ENCODE measurements around the gene HOXD10. TPM values are rescaled to one million over a fixed set of nuclear protein-coding genes. Genes with fewer than 3 reads are reported as not detected.

HOXD10 gene
- total RNA-seq, 1 donor from 2014 or later, result 0.52 TPM

DNA sequence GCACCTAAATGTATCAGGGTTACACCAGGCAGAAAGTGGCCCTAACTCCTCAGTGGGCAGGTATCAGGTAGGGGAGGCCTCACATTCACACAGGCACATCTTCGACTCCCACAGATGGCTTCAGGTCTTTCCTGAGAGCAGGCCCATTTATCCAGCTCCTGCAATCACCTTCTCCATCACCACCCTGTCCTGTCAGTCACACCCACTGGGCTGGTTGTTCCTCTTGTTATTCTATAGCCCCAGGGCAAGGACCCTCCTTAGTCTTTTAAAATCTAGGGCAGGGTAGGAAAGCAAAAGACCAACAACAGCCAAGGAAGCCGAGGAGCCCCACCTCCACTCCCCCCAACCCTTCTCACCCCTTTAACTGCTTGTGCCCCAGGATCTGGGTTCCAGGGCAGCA, 25.7 kb downstream of the HOXD10 start:
- H3K9ac ChIP-seq (ENCODE audit: low read depth in 1 of 3, low read length in 3 of 3), result no peak overlapping the region
- H3K4me1 ChIP-seq (ENCODE audit: control insufficient read depth in 3 of 3, insufficient read depth in 3 of 3, low read length in 3 of 3), result peaks cover 14 to 21% (median 18%) of the 10 kb centered on the region in 3 donors
- H3K36me3 ChIP-seq (ENCODE audit: control insufficient read depth in 3 of 3, insufficient read depth in 3 of 3, low read length in 3 of 3), result no peaks in the 10 kb centered on the region
- H3K27me3 ChIP-seq (ENCODE audit: control insufficient read depth in 3 of 3, insufficient read depth in 3 of 3, low read length in 3 of 3), result peaks cover 6 to 55% (median 7%) of the 10 kb centered on the region in 3 donors
- no peak overlapping the region for H3K27ac ChIP-seq (ENCODE audit: low read depth, low read length)
- H3K9me3 ChIP-seq (ENCODE audit: control insufficient read depth in 3 of 3, low read length in 3 of 3), result no peaks in the 10 kb centered on the region
- H3K4me3 ChIP-seq (ENCODE audit: low read length in 3 of 3), result no peak overlapping the region

DNA sequence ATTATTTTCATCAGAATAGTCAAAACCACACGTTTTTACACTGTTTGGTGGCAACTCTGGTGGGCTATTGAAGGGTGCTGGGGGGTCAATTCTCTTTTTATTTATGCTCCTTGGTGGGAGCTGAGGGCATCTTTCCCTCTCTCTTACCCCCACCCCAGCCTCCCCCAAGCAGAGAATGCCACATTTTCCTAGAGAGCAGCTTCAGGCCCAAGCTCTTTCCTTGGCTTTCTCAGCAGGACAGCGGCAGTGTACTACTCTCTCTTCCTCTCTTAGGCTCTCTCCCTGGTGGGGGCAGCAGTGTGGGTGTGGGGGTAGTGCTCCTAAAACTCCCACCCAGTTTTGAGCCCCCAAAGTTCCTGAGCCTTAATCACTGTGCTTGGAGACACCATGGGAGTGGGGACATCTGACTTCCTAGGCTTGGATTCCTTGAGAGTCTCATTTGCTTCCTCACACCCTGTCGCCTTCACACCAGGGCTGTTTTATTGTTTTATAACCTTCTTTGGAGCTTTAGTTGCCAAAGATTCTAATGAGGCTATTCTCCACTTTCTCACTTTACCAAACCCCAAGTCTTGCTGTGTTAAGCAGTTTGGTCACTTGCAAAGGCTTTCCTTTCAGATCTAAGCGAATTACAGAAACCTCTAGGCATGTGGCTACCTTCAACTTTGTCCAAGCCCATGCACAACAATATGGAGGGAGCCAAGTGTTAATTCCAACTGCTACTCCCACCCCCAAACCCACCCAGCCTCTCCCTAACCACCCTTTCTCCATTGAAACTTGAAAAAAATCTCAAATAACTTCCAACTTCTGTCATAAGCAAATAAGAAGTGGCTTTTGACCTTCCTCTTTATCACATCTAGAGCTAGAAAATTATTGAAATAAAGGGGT, 28.7 kb downstream of the HOXD10 start:
- peaks cover under 1 to 46% (median 6%) of the 10 kb centered on the region in 3 donors for H3K27me3 ChIP-seq (ENCODE audit: control insufficient read depth in 3 of 3, insufficient read depth in 3 of 3, low read length in 3 of 3)
- H3K4me3 ChIP-seq (ENCODE audit: low read length in 3 of 3), result no peak overlapping the region
- H3K27ac ChIP-seq (ENCODE audit: low read depth, low read length), result no peak overlapping the region
- H3K36me3 ChIP-seq (ENCODE audit: control insufficient read depth in 3 of 3, insufficient read depth in 3 of 3, low read length in 3 of 3), result peaks cover 0 to 3% (median 0%) of the 10 kb centered on the region in 3 donors
- peaks cover 7 to 13% (median 8%) of the 10 kb centered on the region in 3 donors for H3K4me1 ChIP-seq (ENCODE audit: control insufficient read depth in 3 of 3, insufficient read depth in 3 of 3, low read length in 3 of 3)
- H3K9me3 ChIP-seq (ENCODE audit: control insufficient read depth in 3 of 3, low read length in 3 of 3), result no peaks in the 10 kb centered on the region
- H3K9ac ChIP-seq (ENCODE audit: low read depth in 1 of 3, low read length in 3 of 3), result no peak overlapping the region

DNA sequence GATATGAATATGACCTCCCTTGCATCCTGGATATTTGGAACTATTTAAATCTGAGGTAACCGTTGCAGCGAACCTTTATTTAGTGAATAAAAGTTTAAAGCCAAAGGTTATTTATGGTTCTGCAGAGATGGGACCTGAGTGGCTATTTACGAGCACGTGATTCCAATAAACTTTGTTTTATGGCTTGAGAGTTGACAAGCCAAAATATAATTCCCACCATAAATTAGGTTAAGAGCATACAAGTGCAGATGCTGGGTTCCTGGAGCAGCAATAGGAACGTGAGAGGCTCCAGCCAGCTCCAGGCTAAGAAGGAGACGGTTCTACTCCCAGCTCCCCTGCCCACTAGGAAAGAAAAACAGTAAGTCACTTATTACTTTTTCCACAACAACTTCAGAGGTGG, 29.5 kb downstream of the HOXD10 start:
- Histone ChIP-seq H3K4me3 (ENCODE audit: low read length in 3 of 3) (no peak overlapping the region), H3K27ac (ENCODE audit: low read depth, low read length) (no peak overlapping the region), H3K4me1 (ENCODE audit: control insufficient read depth in 3 of 3, insufficient read depth in 3 of 3, low read length in 3 of 3) (peaks cover 2 to 7% (median 2%) of the 10 kb centered on the region in 3 donors), H3K9ac (ENCODE audit: low read depth in 1 of 3, low read length in 3 of 3) (no peak overlapping the region), H3K36me3 (ENCODE audit: control insufficient read depth in 3 of 3, insufficient read depth in 3 of 3, low read length in 3 of 3) (peaks cover 0 to 4% (median 0%) of the 10 kb centered on the region in 3 donors), H3K9me3 (ENCODE audit: control insufficient read depth in 3 of 3, low read length in 3 of 3) (no peaks in the 10 kb centered on the region), H3K27me3 (ENCODE audit: control insufficient read depth in 3 of 3, insufficient read depth in 3 of 3, low read length in 3 of 3) (peaks cover 0 to 46% (median 7%) of the 10 kb centered on the region in 3 donors)

DNA sequence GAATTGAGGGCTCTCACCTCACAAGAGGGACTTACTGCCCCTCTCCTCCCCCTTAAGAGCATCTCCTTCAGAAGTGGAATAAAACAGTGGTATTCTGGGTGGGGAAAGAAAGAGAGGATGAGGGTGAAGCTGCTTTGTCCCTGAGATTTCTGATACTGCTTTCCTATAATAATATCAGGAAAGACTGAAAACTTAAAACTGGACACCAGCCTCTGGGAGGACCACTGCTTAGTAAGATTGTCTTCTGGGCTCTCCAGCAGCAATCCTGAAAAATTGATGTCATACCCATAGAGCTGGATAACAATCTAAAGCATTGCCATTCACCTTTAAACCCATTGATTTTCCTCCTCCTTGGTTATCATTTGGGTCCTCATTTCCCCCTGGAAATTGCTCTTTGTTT, 30.1 kb downstream of the HOXD10 start:
- Histone ChIP-seq H3K9me3 (ENCODE audit: control insufficient read depth in 3 of 3, low read length in 3 of 3) (no peaks in the 10 kb centered on the region), H3K4me3 (ENCODE audit: low read length in 3 of 3) (no peak overlapping the region), H3K9ac (ENCODE audit: low read depth in 1 of 3, low read length in 3 of 3) (no peak overlapping the region), H3K27ac (ENCODE audit: low read depth, low read length) (no peak overlapping the region), H3K27me3 (ENCODE audit: control insufficient read depth in 3 of 3, insufficient read depth in 3 of 3, low read length in 3 of 3) (peaks cover 0 to 46% (median 8%) of the 10 kb centered on the region in 3 donors), H3K36me3 (ENCODE audit: control insufficient read depth in 3 of 3, insufficient read depth in 3 of 3, low read length in 3 of 3) (peaks cover 0 to 4% (median 0%) of the 10 kb centered on the region in 3 donors), H3K4me1 (ENCODE audit: control insufficient read depth in 3 of 3, insufficient read depth in 3 of 3, low read length in 3 of 3) (peaks cover 0 to 5% (median 2%) of the 10 kb centered on the region in 3 donors)

DNA sequence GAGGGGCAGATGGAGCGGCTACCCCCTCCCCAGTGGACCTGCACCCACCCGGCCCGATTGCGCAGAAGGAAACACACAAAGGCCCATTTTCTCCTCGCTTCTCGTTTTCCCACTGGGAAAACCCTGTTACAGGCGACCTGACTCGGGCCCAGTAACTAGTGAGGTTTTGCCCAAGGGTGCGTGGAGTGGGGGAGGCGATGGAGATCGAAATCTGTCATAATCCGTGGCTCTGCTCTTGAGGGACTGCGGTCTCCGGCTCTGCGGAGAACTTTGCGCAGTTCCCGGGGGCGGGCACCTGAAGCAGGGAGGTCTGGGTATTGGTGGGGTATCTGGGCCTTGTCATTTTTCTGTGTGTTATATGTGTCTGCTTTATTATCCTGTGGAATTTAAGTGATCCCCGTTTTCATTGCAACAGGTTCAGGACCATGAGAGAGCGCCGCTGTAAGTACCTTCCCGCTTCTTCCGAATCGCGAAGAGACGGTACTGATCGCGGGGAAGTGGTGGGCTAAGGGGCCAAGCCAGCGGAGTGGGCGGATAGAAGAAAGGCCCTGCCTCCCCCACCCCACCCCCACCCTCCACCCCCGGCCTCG, 30.7 kb downstream of the HOXD10 start:
- Histone ChIP-seq H3K9ac (ENCODE audit: low read depth in 1 of 3, low read length in 3 of 3) (no peak overlapping the region), H3K4me1 (ENCODE audit: control insufficient read depth in 3 of 3, insufficient read depth in 3 of 3, low read length in 3 of 3) (peaks cover 0 to 5% (median 2%) of the 10 kb centered on the region in 3 donors), H3K9me3 (ENCODE audit: control insufficient read depth in 3 of 3, low read length in 3 of 3) (no peaks in the 10 kb centered on the region), H3K36me3 (ENCODE audit: control insufficient read depth in 3 of 3, insufficient read depth in 3 of 3, low read length in 3 of 3) (peaks cover 0 to 4% (median 0%) of the 10 kb centered on the region in 3 donors), H3K4me3 (ENCODE audit: low read length in 3 of 3) (no peak overlapping the region), H3K27ac (ENCODE audit: low read depth, low read length) (no peak overlapping the region), H3K27me3 (ENCODE audit: control insufficient read depth in 3 of 3, insufficient read depth in 3 of 3, low read length in 3 of 3) (peaks cover 0 to 48% (median 11%) of the 10 kb centered on the region in 3 donors)

DNA sequence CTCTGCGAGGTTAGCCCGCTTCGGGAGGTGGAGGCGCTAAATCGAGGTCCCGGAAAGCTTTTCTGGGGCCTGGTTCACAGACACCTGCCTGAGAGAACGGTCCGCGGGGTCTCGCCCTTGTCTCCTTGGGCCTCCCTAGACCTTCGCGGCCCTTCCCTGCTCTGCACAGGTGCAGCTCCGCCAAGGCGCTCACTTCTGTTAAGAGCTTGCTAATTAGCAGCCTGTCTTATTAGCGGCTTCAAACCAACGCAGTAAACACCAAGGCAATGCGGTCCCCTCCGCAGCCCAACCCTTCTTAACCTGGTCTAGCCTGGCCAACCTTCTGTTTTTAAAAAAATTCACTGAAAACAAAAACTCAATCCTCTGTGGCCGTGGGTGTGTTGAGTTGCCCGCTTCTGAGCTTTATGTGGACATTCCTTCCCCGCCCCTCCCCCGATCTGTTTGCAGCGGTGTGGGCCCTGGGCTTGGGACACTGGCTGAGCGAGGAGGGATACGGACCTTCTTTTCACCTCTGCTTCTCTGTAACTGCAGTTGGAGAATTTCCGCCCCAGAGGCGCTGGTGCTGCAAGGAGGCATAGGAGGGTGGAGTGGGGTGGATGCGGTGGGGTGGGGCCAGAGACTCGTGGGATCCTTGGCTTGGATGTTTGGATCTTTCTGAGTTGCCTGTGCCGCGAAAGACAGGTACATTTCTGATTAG, 31.4 kb downstream of the HOXD10 start:
- Histone ChIP-seq H3K36me3 (ENCODE audit: control insufficient read depth in 3 of 3, insufficient read depth in 3 of 3, low read length in 3 of 3) (peaks cover 0 to 4% (median 0%) of the 10 kb centered on the region in 3 donors), H3K9ac (ENCODE audit: low read depth in 1 of 3, low read length in 3 of 3) (no peak overlapping the region), H3K4me1 (ENCODE audit: control insufficient read depth in 3 of 3, insufficient read depth in 3 of 3, low read length in 3 of 3) (peaks cover 0 to 5% (median 0%) of the 10 kb centered on the region in 3 donors), H3K27me3 (ENCODE audit: control insufficient read depth in 3 of 3, insufficient read depth in 3 of 3, low read length in 3 of 3) (peaks cover 0 to 48% (median 11%) of the 10 kb centered on the region in 3 donors), H3K9me3 (ENCODE audit: control insufficient read depth in 3 of 3, low read length in 3 of 3) (no peaks in the 10 kb centered on the region), H3K27ac (ENCODE audit: low read depth, low read length) (no peak overlapping the region), H3K4me3 (ENCODE audit: low read length in 3 of 3) (no peak overlapping the region)

DNA sequence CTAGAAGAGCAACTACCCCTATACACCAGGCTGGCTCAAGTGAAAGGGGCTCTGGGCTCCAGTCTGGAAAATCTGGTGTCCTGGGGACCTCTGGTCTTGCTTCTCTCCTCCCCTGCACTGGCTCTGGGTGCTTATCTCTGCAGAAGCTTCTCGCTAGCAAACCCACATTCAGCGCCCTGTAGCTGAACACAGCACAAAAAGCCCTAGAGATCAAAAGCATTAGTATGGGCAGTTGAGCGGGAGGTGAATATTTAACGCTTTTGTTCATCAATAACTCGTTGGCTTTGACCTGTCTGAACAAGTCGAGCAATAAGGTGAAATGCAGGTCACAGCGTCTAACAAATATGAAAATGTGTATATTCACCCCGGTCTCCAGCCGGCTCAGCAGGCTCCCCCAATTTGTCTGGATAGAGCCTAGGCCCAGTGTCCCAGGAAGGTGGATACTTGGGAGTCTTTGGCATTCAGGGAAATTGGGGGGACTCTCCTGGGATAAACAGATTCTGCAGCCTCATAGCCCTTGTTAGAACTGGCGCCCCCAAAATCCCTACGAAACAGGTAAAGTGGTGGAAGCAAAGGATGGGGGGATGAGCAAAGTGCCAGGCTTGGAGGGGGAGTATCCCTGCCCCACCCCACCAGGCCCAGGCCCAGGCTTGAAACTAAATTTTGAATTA, 32.3 kb downstream of the HOXD10 start:
- peaks cover 0 to 6% (median 0%) of the 10 kb centered on the region in 3 donors for H3K36me3 ChIP-seq (ENCODE audit: control insufficient read depth in 3 of 3, insufficient read depth in 3 of 3, low read length in 3 of 3)
- H3K27me3 ChIP-seq (ENCODE audit: control insufficient read depth in 3 of 3, insufficient read depth in 3 of 3, low read length in 3 of 3), result peaks cover 0 to 44% (median 15%) of the 10 kb centered on the region in 3 donors
- H3K27ac ChIP-seq (ENCODE audit: low read depth, low read length), result no peak overlapping the region
- H3K4me3 ChIP-seq (ENCODE audit: low read length in 3 of 3), result no peak overlapping the region
- no peaks in the 10 kb centered on the region for H3K9me3 ChIP-seq (ENCODE audit: control insufficient read depth in 3 of 3, low read length in 3 of 3)
- no peak overlapping the region for H3K9ac ChIP-seq (ENCODE audit: low read depth in 1 of 3, low read length in 3 of 3)
- peaks cover 0 to 5% (median 0%) of the 10 kb centered on the region in 3 donors for H3K4me1 ChIP-seq (ENCODE audit: control insufficient read depth in 3 of 3, insufficient read depth in 3 of 3, low read length in 3 of 3)

DNA sequence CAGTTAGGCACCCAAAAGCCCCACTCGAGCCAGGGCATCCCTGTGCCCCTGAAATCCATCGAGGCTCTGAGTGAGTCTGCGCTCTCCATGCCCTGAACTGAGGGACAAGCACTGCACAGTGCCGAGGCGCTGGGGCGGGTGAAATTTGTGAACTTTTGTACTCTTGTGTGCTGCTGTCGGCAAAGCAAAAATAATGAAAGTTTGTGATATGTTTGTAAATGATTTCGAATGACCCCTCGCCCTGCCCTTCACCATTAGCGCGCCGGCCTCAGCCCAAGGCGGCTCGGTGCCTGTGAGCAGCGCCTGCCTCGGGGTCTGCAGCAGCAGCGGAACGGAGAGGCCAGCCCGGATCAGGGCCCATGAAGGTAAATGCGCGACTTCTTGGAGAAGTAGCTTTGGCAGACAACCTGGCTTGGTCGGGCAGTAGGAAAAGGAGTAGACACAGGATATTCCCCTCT, 32.9 kb downstream of the HOXD10 start:
- peaks cover 0 to 44% (median 16%) of the 10 kb centered on the region in 3 donors for H3K27me3 ChIP-seq (ENCODE audit: control insufficient read depth in 3 of 3, insufficient read depth in 3 of 3, low read length in 3 of 3)
- no peak overlapping the region for H3K27ac ChIP-seq (ENCODE audit: low read depth, low read length)
- no peak overlapping the region for H3K9ac ChIP-seq (ENCODE audit: low read depth in 1 of 3, low read length in 3 of 3)
- no peak overlapping the region for H3K4me3 ChIP-seq (ENCODE audit: low read length in 3 of 3)
- H3K9me3 ChIP-seq (ENCODE audit: control insufficient read depth in 3 of 3, low read length in 3 of 3), result no peaks in the 10 kb centered on the region
- peaks cover 0 to 5% (median 0%) of the 10 kb centered on the region in 3 donors for H3K4me1 ChIP-seq (ENCODE audit: control insufficient read depth in 3 of 3, insufficient read depth in 3 of 3, low read length in 3 of 3)
- peaks cover 0 to 6% (median 0%) of the 10 kb centered on the region in 3 donors for H3K36me3 ChIP-seq (ENCODE audit: control insufficient read depth in 3 of 3, insufficient read depth in 3 of 3, low read length in 3 of 3)

DNA sequence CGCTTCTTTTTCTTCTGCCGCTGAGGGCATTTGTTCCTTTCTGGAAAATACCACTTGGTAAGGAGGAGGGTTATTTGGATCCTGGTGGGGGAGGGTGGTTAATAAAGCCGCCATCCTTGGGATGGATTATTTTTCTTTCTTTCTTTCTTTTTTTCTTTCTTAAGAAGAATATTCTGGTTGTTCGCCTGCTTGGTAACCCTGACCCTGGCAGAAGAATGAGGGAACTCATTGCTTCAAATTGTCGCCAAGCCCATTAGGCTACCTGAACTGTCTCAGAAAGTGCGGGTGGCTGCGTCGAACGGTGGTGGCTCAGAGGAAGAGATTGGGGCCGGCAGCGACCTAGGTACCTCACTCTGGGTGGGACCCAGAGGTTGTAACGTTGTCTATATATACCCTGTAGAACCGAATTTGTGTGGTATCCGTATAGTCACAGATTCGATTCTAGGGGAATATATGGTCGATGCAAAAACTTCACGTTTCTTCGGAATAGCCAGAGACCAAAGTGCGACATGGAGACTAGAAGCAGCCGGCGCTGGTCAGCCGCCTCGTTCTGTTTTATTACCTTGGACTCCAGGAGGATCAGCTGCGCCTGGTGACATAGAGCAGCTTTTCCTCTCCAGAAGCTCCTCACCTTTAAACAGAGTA, 33.5 kb downstream of the HOXD10 start:
- Histone ChIP-seq H3K9ac (ENCODE audit: low read depth in 1 of 3, low read length in 3 of 3) (no peak overlapping the region), H3K4me3 (ENCODE audit: low read length in 3 of 3) (no peak overlapping the region), H3K27me3 (ENCODE audit: control insufficient read depth in 3 of 3, insufficient read depth in 3 of 3, low read length in 3 of 3) (peaks cover 0 to 42% (median 16%) of the 10 kb centered on the region in 3 donors), H3K36me3 (ENCODE audit: control insufficient read depth in 3 of 3, insufficient read depth in 3 of 3, low read length in 3 of 3) (peaks cover 0 to 6% (median 0%) of the 10 kb centered on the region in 3 donors), H3K4me1 (ENCODE audit: control insufficient read depth in 3 of 3, insufficient read depth in 3 of 3, low read length in 3 of 3) (peaks cover 0 to 3% (median 0%) of the 10 kb centered on the region in 3 donors), H3K9me3 (ENCODE audit: control insufficient read depth in 3 of 3, low read length in 3 of 3) (no peaks in the 10 kb centered on the region), H3K27ac (ENCODE audit: low read depth, low read length) (no peak overlapping the region)

All from skeletal muscle tissue (tissue), 4 donors.